ENCODE measurements around the gene RPE65.
"Not testable (repeated sequence)": the region's sequence is repeated elsewhere in the genome, so short reads cannot be mapped to it uniquely, and the experiment has no call there.

The RPE65 gene

DNA sequence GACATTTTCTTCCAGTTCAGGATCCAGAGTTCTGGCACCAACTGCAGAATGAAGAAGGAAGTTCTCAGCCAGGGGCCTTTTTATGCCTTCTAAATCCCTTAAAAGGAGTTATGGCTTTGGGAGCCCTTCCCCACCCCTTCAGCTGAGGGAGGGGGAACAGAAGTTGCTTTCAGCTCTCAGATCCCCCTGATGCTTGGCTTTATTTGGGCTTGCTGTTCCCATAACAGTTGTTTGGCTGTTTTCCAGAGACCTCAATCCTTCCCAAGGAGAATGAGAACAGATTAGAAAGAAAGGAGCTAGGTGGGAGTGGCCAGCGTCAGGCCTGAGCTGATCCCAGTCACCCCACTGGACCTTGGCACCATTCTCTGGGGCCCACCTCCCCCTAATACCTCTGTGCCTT is at the start of gene RPE65:
TSS of gene RPE65 (minus strand) at position 54 of the 400 bp plus-strand sequence. CDS start at position 5, 49 bp downstream.
- DNase-seq (ENCODE audit: low read depth in 2 of 2, low spot score in 1 of 2): no peak

DNA sequence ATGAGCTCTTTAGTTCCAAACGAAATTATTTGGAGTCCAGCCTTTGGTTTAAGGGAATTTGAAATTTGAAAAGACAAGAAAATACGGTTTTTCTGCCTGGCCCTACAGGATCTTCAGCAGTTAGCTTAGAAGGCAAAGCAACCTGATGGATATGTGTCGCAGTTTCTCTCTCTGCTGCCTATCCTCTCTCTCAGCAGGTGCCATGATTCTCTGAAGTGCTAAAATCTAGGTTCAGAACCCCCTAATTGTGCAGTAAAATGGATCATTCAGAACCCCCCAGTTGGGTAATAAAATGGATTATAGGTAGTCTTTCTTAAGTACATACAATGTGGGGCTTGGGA is 47.6 kb upstream of the RPE65 start:
- DNase-seq (ENCODE audit: low read depth in 2 of 2, low spot score in 1 of 2): no peak

DNA sequence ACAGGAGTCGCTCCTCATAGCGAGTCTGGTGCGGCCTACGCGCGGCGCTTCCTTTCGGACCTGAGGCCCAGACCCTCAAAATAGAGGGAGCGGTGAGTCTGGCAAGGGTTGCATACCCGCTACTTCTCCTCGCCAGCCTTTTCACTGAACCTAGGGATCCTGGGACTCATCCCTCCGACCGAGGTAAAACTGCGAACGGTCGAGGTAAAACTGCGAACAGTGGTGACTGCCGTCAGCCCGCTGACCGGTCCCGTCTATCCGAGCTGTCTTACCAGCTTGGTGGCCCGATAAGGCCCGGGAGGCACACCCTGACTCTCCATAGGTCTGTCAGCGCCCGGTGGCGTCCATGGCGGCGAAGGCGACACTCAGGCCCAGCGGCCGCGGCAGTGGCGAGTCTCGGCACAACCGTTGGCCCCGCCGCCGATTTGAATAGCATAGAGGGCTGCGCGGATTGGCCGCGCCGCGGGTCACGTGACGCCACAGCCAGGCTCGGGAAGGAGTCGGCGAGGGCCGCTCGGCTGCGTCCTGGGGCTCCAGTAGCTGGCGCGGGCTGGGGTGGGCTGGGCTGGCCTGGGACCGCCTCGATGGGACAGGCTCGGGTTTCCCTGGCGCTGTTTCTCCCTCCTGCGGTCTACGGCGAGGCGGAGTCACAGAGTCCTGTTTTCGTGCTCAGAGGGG is 47.1 kb upstream of the RPE65 start, which contains the start of gene DEPDC1:
TSS of gene DEPDC1 (minus strand) at position 403 of the 678 bp plus-strand sequence. CDS start at position 320, 83 bp downstream.
- peak; percentile 34 to 35 for DNase-seq (ENCODE audit: low read depth in 2 of 2, low spot score in 1 of 2)

DNA sequence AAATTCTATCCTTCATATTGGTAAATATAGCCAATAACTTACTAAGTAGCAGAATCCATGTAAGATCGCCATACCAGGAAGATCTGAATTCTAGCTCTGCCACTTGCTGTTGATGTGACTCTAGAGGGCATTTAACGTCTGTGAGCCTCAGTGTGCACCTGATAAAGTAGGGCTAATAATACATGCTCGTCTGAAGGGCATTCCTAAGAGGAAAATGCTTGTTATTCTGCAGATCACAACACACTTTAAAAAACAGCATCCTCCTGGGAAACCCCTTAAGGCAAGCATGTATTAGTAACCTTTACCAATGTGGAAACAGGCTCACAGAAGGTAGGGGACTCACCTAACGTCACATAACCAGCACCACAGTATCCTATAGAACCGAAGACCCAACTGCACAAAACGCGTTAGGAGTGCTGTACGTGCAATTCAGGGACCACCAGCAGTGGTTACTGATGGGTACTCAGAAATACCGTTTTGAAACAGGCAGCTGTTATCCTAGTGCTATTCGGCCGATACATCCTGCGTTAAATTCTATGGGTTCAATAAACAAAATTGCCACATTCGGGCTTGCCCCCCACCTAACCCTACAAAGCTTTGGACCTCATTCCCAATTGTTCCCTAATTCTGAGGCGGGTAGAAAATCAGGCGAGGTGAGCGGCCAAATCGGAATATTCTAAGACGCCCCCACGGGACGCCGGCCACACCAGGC is 46.4 kb upstream of the RPE65 start:
- no peak for DNase-seq (ENCODE audit: low read depth in 2 of 2, low spot score in 1 of 2)

DNA sequence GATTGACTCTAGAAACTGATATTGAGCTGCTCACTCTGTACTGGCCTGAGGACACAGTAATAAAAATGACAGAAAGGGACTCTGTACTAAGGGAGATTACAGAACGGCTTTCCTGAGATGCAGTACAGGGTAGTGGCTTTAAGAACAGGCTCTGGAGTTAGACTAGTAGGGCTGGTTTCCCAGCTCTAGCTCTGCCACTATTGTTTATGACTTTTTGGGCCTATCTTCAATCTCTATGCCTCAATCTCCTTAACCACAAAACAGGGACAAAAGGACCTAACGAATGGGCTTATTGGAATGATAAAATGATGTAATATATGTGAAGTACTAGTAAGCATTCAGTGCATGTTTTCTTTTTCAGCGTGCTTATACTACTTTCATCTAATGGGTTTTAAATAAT is 45.8 kb upstream of the RPE65 start:
- DNase-seq (ENCODE audit: low read depth in 2 of 2, low spot score in 1 of 2): no peak

DNA sequence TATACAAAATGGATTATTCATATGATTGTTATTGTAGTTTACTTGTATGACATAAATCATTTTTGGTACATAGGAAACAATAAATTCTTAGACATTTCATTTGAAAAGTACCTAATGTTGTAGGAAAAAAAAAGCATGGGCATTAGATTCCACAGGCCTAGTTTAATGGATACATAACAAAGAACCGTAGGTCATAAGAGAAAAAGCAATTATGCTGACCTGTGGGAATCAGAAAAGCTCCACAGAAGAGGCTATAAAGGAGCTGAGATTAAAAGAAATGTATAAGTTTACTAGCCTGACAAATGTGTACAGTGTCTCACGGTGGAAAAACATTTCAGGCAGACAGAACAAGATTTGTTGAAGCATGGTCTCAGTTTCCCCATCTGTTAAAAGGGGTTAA is 43.4 kb upstream of the RPE65 start:
- no peak for DNase-seq (ENCODE audit: low read depth in 2 of 2, low spot score in 1 of 2)

DNA sequence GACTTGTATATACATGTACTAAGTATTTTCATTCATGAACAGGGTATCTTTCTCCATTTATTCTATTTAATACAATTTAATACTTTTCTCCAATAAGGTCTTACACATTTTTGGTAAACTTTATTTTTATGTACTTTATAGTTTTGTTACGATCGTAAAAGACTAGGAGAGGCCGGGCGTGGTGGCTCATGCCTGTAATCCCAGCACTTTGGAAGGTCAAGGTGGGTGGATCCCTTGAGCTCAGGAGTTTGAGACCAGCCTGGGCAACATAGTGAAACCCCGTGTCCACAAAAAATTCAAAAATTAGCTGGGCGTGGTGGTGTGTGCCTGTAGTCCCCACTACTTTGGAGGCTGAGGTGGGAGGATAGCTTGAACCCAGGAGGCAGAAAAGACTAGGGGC is 42.5 kb upstream of the RPE65 start:
- DNase-seq (ENCODE audit: low read depth in 2 of 2, low spot score in 1 of 2): not testable (repeated sequence)

DNA sequence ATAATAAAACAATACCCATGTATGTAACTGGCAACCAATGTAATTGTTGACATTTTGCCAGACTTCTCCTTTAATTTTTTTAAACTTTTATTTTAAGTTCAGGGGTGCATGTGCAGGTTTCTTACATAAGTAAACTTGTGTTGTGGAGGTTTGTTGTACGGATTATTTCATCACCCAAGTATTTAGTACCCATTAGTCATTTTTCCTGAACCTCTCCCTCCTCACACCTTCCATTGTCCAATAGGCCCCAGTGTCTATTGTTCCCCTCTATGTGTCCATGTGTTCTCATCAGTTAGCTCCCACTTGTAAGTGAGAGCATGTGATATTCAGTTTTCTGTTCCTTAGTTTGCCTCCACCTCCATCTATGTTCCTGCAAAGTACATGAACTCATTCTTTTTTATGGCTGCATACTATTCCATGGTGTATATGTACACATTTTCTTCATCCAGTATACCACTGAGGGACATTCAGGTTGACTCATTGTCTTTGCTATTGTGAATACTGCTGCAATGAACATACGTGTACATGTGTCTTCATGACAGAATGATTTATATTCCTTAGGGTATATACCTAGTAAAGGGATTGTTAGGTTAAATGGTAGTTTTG is 40.4 kb upstream of the RPE65 start:
- no peak for DNase-seq (ENCODE audit: low read depth in 2 of 2, low spot score in 1 of 2)

DNA sequence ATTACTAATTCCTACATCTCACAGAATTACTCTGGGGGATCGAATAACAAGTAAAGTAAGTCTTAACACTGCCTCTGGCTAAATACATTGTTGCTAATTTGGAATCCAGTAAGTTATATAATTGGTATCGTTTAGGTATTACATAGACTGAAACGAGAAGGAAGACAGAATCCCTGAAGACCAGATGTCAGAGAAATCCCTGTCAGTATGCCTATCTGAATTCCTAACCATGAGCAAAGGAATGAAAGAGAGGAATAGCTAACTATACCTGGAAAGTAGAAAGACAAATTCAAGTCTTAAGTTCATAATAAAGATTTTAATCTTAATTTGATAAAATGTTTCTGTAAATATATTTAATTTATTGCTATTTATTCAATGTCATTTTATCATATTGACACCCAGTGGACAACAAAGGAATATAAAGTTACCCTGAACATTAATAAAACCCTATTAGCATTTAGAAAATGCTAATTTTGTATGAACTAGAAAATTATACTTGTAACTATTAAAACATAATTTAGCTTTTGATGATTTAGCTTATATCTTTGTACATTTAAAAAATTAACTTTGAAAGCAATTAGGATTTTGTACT is 35.8 kb upstream of the RPE65 start:
- no peak for DNase-seq (ENCODE audit: low read depth in 2 of 2, low spot score in 1 of 2)

DNA sequence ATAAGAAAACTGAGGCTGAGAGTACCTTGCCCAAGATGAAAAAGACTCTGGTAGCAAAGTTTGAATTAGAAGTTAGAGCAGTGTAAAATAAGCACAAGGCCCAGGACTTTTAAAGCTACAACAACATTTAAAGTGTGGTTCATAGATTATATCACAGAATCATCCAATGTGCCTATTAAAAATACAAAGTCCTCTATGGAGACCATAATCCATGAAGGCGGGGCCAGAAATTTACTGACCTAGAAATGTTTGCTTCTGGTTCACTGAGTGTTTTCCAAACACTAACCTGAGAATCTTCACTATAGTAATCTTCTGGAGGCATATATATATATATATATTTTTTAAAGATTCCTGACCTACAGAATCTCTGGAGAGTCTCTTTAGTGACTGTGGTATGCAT is 34.9 kb upstream of the RPE65 start:
- DNase-seq (ENCODE audit: low read depth in 2 of 2, low spot score in 1 of 2): no peak

DNA sequence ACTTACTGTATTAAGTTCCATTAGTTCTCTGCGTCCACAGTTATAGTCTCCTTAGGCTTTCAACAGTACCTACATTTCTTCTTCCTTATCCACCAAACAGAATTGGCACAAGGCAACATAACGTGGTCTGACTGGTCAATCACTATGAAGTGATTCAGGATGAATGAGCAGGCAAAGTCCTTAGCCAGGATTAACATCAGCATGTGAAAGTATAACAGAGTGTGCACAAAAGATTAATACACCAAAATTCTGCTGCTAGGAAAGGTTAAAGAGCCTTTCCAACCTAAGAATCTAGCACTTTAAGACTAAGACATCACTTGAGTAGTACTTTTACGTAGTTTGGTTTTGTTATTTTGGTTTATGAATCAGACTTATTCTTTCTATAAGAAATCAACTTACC is 31.3 kb upstream of the RPE65 start:
- DNase-seq (ENCODE audit: low read depth in 2 of 2, low spot score in 1 of 2): no peak

DNA sequence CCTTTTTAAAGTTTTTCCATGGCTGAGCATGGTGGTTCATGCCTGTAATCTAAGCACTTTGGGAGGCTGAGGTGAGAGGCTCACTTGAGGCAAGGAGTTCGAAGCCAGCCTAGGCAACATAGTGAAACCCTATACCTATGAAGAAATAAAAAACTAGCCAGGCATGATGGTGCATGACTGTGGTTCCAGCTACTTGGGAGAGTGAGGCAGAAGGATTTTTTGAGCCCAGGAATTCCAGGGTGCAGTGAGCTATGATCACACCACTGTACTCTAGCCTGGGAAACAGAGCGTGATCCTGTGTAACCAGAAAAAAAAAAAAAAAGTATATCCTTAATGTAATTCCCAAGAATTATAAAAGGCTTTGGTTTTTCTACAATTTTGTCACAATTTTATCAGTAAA is 29.7 kb upstream of the RPE65 start:
- no peak for DNase-seq (ENCODE audit: low read depth in 2 of 2, low spot score in 1 of 2)

DNA sequence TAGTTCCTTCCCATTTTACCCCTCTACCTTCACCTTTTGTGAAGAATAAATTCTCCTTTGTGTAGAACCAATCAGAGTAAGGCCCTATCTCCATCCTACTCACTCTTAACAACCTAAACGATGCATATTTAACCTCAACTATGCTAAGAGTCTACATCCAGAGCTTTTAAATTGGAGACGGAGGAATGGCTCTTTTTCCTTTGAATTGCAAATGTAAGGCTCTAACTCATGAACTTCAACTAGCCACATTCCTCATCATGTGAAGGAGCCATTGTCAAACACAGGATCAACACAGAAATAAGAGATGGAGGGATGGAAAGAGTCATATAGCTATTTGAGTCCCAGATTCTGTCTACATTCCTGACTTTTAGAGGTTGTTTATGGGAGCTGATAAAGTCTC is 28.9 kb upstream of the RPE65 start:
- no peak for DNase-seq (ENCODE audit: low read depth in 2 of 2, low spot score in 1 of 2)

DNA sequence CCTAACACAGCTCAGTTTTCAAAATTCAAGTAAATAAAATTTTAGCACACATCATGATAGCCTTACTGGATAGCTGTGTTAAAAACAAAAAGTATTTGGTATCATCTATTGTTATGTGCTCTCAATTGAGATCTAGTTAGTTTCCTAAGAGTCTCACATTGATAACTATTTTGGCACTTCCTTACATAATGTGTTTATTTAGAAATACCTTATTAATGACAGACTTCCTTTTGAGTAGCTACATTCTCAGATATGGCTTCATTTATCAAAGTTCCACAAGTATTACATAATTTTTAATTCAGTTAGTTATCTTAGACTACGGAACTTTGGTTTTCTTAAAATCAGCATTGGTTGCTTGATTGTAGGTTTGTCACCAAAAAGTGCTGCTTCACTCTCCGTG is 26.9 kb upstream of the RPE65 start:
- DNase-seq (ENCODE audit: low read depth in 2 of 2, low spot score in 1 of 2): not testable (repeated sequence)

DNA sequence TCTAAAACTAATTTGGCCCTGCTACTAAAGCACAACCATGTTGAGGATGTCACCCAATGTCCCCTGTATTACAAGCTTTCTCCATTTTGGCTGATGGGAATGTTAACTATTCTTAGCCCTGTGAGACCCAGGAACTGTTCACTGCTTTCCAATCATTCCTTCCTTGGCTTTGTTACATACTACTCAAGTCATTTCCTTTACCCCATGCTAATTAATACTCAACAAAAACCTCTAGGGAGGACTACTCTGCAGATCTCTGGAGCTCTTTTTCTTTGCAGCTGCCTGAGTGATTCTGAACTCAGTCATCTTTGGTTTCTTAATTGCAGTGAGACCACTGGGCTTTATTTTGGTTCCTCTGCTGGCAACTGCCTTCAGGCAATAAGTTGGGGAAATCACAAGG is 23.3 kb upstream of the RPE65 start:
- no peak for DNase-seq (ENCODE audit: low read depth in 2 of 2, low spot score in 1 of 2)

DNA sequence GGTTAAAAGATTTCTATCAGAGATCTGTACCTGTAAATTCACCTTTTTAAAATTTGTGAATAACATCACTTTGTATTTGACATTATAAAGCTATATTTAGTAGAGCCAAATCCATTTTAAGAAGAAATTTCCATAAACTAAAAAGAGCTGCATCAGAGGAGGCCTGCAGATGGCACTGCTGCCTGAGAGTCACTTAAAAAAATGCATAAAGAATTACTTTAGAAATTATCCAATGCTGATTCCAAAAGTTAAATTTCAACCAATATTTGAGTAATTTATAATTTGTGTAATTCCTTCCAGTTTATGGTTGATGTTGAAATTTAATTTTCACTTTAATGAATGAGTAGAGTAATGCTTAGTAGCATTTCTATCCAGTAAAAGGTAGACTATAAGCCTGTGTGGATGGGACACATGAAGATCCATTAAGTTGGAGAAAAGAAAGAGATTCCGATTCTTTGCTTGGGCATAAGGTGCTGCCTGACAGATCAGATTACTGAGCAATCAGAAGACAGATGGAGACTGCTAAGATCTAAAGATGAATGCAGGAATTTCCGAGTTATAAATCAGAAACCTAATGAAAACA is 20.7 kb upstream of the RPE65 start:
- DNase-seq (ENCODE audit: low read depth in 2 of 2, low spot score in 1 of 2): no peak

DNA sequence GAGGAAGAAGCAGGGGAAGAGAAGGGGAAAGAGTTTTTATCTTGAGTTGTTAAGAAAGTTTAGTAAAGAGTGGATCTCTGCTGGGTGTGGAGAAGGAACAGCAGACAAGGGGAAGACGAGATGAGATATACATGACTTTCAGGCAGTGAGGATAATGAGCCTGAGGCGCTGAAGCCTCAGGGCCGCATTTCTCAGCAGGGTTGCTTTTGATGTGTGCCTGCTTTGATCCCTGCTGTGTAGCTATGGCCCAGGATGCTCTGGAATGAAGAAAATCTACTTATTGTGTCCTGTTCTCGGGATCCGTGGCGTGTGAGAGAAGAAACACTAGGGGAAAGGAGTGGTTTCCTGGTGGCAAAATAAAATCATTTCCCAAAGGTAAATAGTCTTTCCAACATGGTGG is 15.1 kb upstream of the RPE65 start:
- DNase-seq (ENCODE audit: low read depth in 2 of 2, low spot score in 1 of 2): no peak

DNA sequence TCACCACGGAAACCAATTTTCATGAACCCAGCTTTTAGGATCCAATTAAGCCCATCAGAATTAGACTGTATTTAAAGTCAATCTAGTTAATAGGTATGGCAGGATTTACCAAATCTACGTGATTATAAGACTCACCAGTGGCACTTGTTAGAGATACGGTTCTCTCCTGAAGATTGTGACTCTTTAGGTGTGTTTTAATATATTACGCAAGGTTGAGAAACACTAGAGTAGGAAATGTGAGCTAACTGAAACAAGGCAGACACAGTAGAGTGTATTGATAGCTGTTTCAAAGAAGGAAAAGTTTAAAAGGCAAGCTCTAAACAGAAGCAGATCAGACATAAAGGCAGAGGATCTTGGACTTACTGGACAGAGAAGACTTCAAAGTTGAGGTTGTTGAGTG is 11.2 kb upstream of the RPE65 start:
- DNase-seq (ENCODE audit: low read depth in 2 of 2, low spot score in 1 of 2): no peak

DNA sequence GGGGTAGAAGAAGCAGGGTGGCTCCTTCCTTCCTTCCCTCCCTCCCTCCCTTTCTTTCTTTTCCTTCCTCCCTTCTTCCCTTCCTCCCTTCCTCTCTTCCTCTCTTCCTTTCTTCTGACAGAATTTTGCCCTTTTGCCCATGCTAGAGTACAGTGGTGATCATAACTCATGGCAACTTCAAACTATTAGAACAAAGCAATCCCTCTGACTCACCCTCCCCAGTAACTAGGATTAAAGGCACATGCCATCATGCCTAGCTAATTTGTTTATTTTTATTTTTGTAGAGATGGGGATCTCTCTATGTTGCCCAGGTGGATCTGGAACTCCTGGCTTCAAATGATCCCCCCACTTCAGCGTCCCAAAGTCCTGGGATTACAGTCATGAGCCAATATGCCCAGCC is 10.0 kb upstream of the RPE65 start:
- no peak for DNase-seq (ENCODE audit: low read depth in 2 of 2, low spot score in 1 of 2)

DNA sequence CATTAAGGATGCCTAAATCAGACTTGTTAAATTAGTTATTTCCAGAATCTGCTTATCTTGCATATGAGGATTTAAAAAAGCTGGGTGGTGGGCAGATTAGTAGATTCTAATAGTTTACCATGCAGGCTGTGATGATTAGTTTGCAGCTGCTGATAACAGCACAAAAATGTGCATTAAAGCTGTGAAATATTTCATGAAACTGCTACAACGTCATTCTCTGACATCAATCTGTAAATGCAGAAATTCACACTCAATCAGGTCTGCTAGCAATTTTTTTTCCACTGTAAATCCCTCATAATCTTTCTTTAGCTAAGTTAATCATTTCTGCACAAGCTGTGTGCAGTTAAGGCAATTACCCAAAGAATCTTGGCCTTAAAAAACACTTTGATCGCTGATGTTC is 9.3 kb upstream of the RPE65 start:
- no peak for DNase-seq (ENCODE audit: low read depth in 2 of 2, low spot score in 1 of 2)

DNA sequence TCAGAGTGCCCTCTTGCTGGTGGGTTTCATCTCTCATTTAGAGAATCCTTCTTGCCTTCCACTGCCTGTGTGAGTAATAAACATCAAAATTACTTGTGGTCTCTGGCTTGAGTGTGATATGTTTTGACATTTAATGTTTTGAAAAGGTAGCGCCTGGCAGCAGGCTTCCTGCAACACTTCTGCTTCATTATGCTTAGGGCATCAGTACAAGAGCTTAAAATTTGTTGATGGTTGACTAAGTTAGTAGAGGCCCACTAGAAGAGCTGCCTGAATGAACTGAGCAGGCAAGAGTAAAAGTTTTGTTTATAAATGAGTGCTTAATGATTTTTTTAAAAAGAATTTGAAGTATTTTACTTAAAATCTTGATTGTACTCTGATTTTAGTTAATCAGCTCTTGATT is 6.4 kb upstream of the RPE65 start:
- no peak for DNase-seq (ENCODE audit: low read depth in 2 of 2, low spot score in 1 of 2)

DNA sequence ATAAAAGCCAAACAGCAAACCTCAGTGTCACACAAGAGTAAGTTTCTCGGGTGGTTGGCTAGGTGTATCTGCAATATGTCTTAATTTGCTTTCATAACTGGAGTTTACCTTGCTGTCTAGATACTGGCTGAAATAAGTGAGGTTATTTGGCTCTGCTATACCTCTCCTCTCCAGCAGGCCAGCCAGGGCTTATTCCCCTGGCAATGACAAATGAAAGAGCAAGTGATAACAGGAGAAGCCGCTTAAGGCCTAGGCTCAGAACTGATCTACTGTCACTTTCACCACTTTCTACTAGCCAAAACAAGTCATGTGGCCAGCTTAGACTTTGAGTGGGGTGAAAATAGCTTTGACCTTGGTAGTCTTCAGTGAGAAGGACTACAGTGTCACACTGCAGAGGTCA is 4.8 kb upstream of the RPE65 start:
- no peak for DNase-seq (ENCODE audit: low read depth in 2 of 2, low spot score in 1 of 2)
